Skeletal muscle tissue (tissue), 4 donors: ENCODE results near the gene MAEL. TPM values are rescaled to one million over a fixed set of nuclear protein-coding genes. Genes with fewer than 3 reads are reported as not detected.
A peak's percentile ranks its signal among the peaks of the same experiment; 100 is the strongest.
"Not testable (repeated sequence)": the region's sequence is repeated elsewhere in the genome, so short reads cannot be mapped to it uniquely, and the experiment has no call there.

ENCODE experiments used
- H3K27ac ChIP-seq: one replicate; pipeline ENCODE4 v1.7.0; 2013; ENCODE audit warnings: mild to moderate bottlenecking, low read depth, low read length, inconsistent platforms
- H3K27me3 ChIP-seq, 3 donors: one replicate each; pipeline ENCODE4 v1.7.0; 2013; ENCODE audit warnings: low read length in 3 of 3; ENCODE audit not compliant: control insufficient read depth in 3 of 3, insufficient read depth in 3 of 3
- H3K36me3 ChIP-seq, 3 donors: one replicate each; pipeline ENCODE4 v1.7.0; 2013; ENCODE audit warnings: low read length in 3 of 3; ENCODE audit not compliant: control insufficient read depth in 3 of 3, insufficient read depth in 3 of 3
- H3K4me1 ChIP-seq, 3 donors: one replicate each; pipeline ENCODE4 v1.7.0; 2013; ENCODE audit warnings: low read length in 3 of 3, mild to moderate bottlenecking in 3 of 3; ENCODE audit not compliant: control insufficient read depth in 3 of 3, insufficient read depth in 3 of 3
- H3K4me3 ChIP-seq, 3 donors: one replicate each; pipeline ENCODE4 v1.7.0; 2013; ENCODE audit warnings: low read length in 3 of 3
- H3K9ac ChIP-seq, 3 donors: one replicate each; pipeline ENCODE4 v1.7.0; 2013; ENCODE audit warnings: low read length in 3 of 3, mild to moderate bottlenecking in 3 of 3, moderate library complexity in 2 of 3, low read depth in 1 of 3
- H3K9me3 ChIP-seq, 3 donors: one replicate each; pipeline ENCODE4 v1.7.0; 2013; ENCODE audit warnings: low read length in 3 of 3; ENCODE audit not compliant: control insufficient read depth in 3 of 3
- total RNA-seq: library from RNA; depleted of rRNA; stranded (reverse); fragments of >200 nt; gene quantifications from one replicate; pipeline ENCODE4 v1.2.3, GENCODE V29; 2014
- donor health status: Osteomylitis.

MAEL gene
- total RNA-seq, 1 donor from 2014 or later = 0.52 TPM

- no peak overlapping the region for H3K4me3 ChIP-seq
- H3K27me3 ChIP-seq = no peaks in the 10 kb centered on the region
- no peaks in the 10 kb centered on the region for H3K36me3 ChIP-seq
- no peak overlapping the region for H3K27ac ChIP-seq
- H3K9me3 ChIP-seq = no peaks in the 10 kb centered on the region
- H3K4me1 ChIP-seq = no peaks in the 10 kb centered on the region
- no peak overlapping the region for H3K9ac ChIP-seq
Observed at GRCh38 chr1:167011560-167012191, 22.6 kb downstream of the MAEL start.

GRCh38 chr1:167012570-167012969, 23.5 kb downstream of the MAEL start:
- Histone ChIP-seq H3K9me3 (no peaks in the 10 kb centered on the region), H3K27ac (no peak overlapping the region), H3K36me3 (no peaks in the 10 kb centered on the region), H3K4me3 (no peak overlapping the region), H3K4me1 (no peaks in the 10 kb centered on the region), H3K9ac (no peak overlapping the region), H3K27me3 (no peaks in the 10 kb centered on the region)

- H3K4me1 ChIP-seq = no peaks in the 10 kb centered on the region
- H3K9me3 ChIP-seq = no peaks in the 10 kb centered on the region
- no peak overlapping the region for H3K4me3 ChIP-seq
- H3K27ac ChIP-seq = no peak overlapping the region
- no peaks in the 10 kb centered on the region for H3K27me3 ChIP-seq
- H3K36me3 ChIP-seq = no peaks in the 10 kb centered on the region
- H3K9ac ChIP-seq = no peak overlapping the region
Observed at GRCh38 chr1:167013108-167013929, 24.2 kb downstream of the MAEL start.

- no peak overlapping the region for H3K4me3 ChIP-seq
- no peak overlapping the region for H3K27ac ChIP-seq
- H3K27me3 ChIP-seq = no peaks in the 10 kb centered on the region
- no peak overlapping the region for H3K9ac ChIP-seq
- H3K9me3 ChIP-seq = no peaks in the 10 kb centered on the region
- H3K4me1 ChIP-seq = no peaks in the 10 kb centered on the region
- no peaks in the 10 kb centered on the region for H3K36me3 ChIP-seq
Observed at GRCh38 chr1:167016100-167016750, 27.1 kb downstream of the MAEL start.

GRCh38 chr1:167022384-167022783, 33.3 kb downstream of the MAEL start:
- Histone ChIP-seq H3K4me1 (no peaks in the 10 kb centered on the region), H3K4me3 (no peak overlapping the region), H3K36me3 (no peaks in the 10 kb centered on the region), H3K27ac (no peak overlapping the region), H3K9me3 (no peaks in the 10 kb centered on the region), H3K9ac (no peak overlapping the region), H3K27me3 (no peaks in the 10 kb centered on the region)

GRCh38 chr1:167029553-167029952, 40.5 kb downstream of the MAEL start:
- H3K4me3 ChIP-seq, H3K4me1 ChIP-seq, H3K9ac ChIP-seq, H3K27ac ChIP-seq, H3K36me3 ChIP-seq, H3K9me3 ChIP-seq, H3K27me3 ChIP-seq: not testable (repeated sequence)

- Histone ChIP-seq H3K27ac (no peak overlapping the region), H3K4me3 (no peak overlapping the region), H3K9ac (no peak overlapping the region), H3K4me1 (no peaks in the 10 kb centered on the region), H3K9me3 (no peaks in the 10 kb centered on the region), H3K36me3 (no peaks in the 10 kb centered on the region), H3K27me3 (peaks cover 0 to under 1% (median 0%) of the 10 kb centered on the region in 3 donors)
Observed at GRCh38 chr1:167033646-167034045, 44.6 kb downstream of the MAEL start.

GRCh38 chr1:167043752-167044488, 54.8 kb downstream of the MAEL start:
- peak overlapping the region; percentile 56 to 70 (median 62) for H3K4me3 ChIP-seq
- H3K9ac ChIP-seq = peak overlapping the region in 2 of 3 donors; percentile 52 to 76
- peaks cover 0 to 4% (median 0%) of the 10 kb centered on the region in 3 donors for H3K27me3 ChIP-seq
- H3K4me1 ChIP-seq = peaks cover 0 to 7% (median 3%) of the 10 kb centered on the region in 3 donors
- no peak overlapping the region for H3K27ac ChIP-seq
- H3K36me3 ChIP-seq = no peaks in the 10 kb centered on the region
- no peaks in the 10 kb centered on the region for H3K9me3 ChIP-seq

- Histone ChIP-seq H3K36me3 (peaks cover 0 to 4% (median 0%) of the 10 kb centered on the region in 3 donors), H3K4me1 (peaks cover 0 to 4% (median 0%) of the 10 kb centered on the region in 3 donors), H3K4me3 (no peak overlapping the region), H3K9me3 (no peaks in the 10 kb centered on the region), H3K27ac (no peak overlapping the region), H3K9ac (no peak overlapping the region), H3K27me3 (peaks cover 0 to 4% (median 4%) of the 10 kb centered on the region in 3 donors)
Observed at GRCh38 chr1:167051907-167052306, 62.8 kb downstream of the MAEL start.
